Hematopoietic multipotent progenitor cell treated with erythropoietin and hydrocortisone succinate and interleukin-3 and kit ligand, for 15 days (in vitro differentiated cells): ENCODE measurements around the gene TMEM150B.

ENCODE experiments used
- DNase-seq: peaks from one replicate; pipeline ENCODE4 v3.0.0-alpha.2; 2015; ENCODE audit warnings: low spot score

The TMEM150B gene

GRCh38 chr19:55354698-55355212 lies 29.6 kb upstream of the TMEM150B start, which contains the start of gene COX6B2:
TSS of gene COX6B2 (minus strand) at chr19:55354719. CDS start at chr19:55354521, 198 bp downstream.
- no peak for DNase-seq

- DNase-seq, result peak; percentile 52
These were observed 28.9 kb upstream of the TMEM150B start for GRCh38 chr19:55353803-55354697.

GRCh38 chr19:55353356-55353802 lies 28.2 kb upstream of the TMEM150B start:
- DNase-seq, result no peak

GRCh38 chr19:55352549-55353145 lies 27.5 kb upstream of the TMEM150B start:
- DNase-seq, result no peak

GRCh38 chr19:55352040-55352439 lies 26.9 kb upstream of the TMEM150B start:
- DNase-seq, result no peak

GRCh38 chr19:55350620-55351315 lies 25.6 kb upstream of the TMEM150B start:
- no peak for DNase-seq

GRCh38 chr19:55348317-55349034 lies 23.3 kb upstream of the TMEM150B start:
- no peak for DNase-seq

GRCh38 chr19:55347442-55348009 lies 22.4 kb upstream of the TMEM150B start:
- DNase-seq, result no peak

GRCh38 chr19:55346725-55347441 lies 21.7 kb upstream of the TMEM150B start:
- DNase-seq, result no peak

GRCh38 chr19:55345818-55346724 lies 20.9 kb upstream of the TMEM150B start:
- DNase-seq, result peak; percentile 70

GRCh38 chr19:55345101-55345817 lies 20.1 kb upstream of the TMEM150B start:
- DNase-seq, result no peak

GRCh38 chr19:55344444-55344843 lies 19.3 kb upstream of the TMEM150B start:
- peak; percentile 26 for DNase-seq

- no peak for DNase-seq
These were observed 16.7 kb upstream of the TMEM150B start for GRCh38 chr19:55341595-55342531.

GRCh38 chr19:55341171-55341588 lies 16.0 kb upstream of the TMEM150B start:
- peak; percentile 71 for DNase-seq

GRCh38 chr19:55340784-55341147 lies 15.6 kb upstream of the TMEM150B start:
- peak; percentile 21 for DNase-seq

- peak; percentile 15 for DNase-seq
These were observed 15.0 kb upstream of the TMEM150B start for GRCh38 chr19:55339889-55340783.
